ENCODE data around the gene BRI3BP.

DNA sequence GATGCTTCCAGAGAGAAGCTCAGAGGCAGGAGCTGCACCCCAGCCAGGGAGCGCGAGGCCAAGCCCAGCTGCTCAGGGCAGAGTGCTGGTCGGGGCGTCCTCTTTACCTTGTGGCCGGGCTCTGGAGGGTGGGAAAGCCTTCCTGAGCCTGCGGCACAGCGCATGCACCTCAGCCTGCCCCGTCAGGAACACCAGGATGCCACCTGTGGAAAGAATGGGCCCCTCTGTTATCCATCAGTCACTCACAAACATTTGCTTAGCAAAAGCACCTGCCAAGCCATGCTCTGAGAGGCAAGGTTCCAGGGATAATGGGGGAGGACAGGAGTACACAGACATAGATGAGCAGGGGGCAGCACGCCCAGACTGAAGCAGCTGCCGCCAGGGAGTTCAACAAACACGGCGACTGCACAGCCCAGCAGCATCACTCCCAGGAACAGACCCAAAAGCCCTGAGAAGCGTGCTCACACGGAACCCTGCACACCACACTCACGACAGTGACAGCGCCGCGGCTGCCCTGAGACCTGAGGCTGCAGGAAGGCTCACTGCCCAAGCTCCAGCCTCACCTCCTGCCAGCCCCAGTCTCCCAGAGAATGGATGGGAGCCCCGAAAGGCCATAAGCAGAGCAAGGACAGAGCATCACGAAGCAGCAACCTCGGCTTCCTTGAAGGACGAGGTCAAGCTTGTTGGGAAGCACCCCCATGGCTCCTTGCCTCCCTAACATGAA lies 26.3 kb upstream of the BRI3BP start:
- no peak for TF ChIP-seq POLR2A (IDR thresholded peaks at IDR 0.05)
- TF ChIP-seq, protein P1, sequence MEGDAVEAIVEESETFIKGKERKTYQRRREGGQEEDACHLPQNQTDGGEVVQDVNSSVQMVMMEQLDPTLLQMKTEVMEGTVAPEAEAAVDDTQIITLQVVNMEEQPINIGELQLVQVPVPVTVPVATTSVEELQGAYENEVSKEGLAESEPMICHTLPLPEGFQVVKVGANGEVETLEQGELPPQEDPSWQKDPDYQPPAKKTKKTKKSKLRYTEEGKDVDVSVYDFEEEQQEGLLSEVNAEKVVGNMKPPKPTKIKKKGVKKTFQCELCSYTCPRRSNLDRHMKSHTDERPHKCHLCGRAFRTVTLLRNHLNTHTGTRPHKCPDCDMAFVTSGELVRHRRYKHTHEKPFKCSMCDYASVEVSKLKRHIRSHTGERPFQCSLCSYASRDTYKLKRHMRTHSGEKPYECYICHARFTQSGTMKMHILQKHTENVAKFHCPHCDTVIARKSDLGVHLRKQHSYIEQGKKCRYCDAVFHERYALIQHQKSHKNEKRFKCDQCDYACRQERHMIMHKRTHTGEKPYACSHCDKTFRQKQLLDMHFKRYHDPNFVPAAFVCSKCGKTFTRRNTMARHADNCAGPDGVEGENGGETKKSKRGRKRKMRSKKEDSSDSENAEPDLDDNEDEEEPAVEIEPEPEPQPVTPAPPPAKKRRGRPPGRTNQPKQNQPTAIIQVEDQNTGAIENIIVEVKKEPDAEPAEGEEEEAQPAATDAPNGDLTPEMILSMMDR (IDR thresholded peaks at IDR 0.05) = no peak

All from thyroid gland (tissue), 4 donors.